Gastrocnemius medialis (tissue), 4 donors: Measurements from ENCODE around the gene CCDC40.

Experiments
- CTCF ChIP-seq, 5 experiments: fragments of 450-650 bp in 3 of 5; fragments of 200-600 bp in 2 of 5; sonication (generic) in 2 of 5; IDR thresholded peaks in 4 of 5; conservative IDR thresholded peaks in 1 of 5; 1 replicate in 4 of 5; 2 replicates in 1 of 5; pipeline ENCODE4 v1.5.1; 2016 to 2019; ENCODE audit warnings: antibody characterized with exemption in 5 of 5, mild to moderate bottlenecking in 3 of 5, moderate library complexity in 3 of 5
- POLR2A ChIP-seq, 2 donors: fragments of 450-650 bp; IDR thresholded peaks; one replicate each; pipeline ENCODE4 v1.6.1; 2017; ENCODE audit warnings: antibody characterized with exemption in 2 of 2, mild to moderate bottlenecking in 2 of 2, moderate library complexity in 2 of 2

- no peak for TF ChIP-seq CTCF (IDR thresholded peaks at IDR 0.05 in 4 of 5, conservative IDR thresholded peaks at IDR 0.05 in 1 of 5)
- no peak for TF ChIP-seq POLR2A (IDR thresholded peaks at IDR 0.05)
These were observed 49.6 kb downstream of the CCDC40 start for GRCh38 chr17:80086081-80086480.
